Measurements from ENCODE around the gene INO80B.

INO80B gene

GRCh38 chr2:74503506-74504475 is 48.9 kb downstream of the INO80B start:
- DNase-seq, result no peak

DNA sequence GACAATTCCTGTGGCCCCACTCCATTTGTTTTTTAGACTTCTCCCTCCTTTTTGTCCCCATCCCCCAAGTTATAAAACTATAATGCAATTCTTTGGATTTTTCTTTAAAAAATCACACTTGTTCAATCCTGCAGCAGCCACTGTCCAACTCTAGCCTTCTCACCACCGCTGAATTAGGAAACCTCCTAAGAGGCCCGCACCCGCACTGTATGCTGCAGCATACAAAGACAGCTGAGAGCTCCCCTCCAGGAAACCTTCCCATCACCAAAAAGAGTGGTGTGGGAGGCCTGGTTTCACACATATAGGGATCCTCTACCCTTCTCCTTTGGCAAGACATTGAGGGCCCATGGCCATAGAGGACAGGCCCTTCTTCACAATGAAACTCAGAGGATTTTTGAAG is 49.7 kb downstream of the INO80B start:
- DNase-seq, result no peak

- no peak for DNase-seq
Measured at GRCh38 chr2:74505448-74506246, 50.8 kb downstream of the INO80B start.

DNA sequence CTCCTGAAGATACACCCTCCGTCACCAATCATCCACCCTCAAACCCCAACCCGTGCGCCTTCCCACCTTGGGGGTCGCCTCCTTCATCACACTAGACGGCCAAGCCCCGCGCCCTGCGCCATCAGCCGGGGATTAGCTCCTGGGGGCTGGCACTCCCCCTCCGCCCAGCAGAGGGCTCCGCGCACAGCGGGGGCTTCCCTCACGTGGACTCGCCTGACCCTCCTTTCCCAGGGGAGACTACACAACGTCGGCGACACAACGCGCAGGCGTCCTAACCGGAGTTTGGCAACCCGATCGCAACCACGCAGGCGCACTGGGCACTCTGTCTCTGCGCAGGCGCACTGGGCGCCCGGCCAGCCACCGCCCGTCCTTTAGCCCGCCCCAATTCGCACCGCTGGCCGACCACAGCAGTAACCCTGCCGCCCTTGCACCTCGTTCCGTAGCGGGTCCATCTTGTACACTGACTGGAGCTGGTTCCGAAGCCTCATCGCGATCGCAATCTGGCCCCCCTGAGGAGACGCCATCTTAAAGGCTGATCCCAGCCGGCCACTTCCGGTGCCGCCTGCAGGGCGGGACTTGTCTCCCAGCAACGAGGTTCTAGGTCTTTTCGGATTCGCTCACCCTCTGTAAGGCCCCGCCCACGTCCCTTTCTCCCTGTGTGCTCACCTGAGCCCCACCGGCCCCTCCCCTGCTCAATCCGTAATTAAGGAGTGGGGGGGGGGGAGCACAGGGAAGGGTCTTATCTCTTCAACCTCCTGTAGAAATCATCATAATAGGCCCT is 52.4 kb downstream of the INO80B start, which contains the start of gene PCGF1:
PCGF1 (minus strand) TSS at position 551 of the 781 bp plus-strand sequence; CDS start at position 524, 27 bp downstream.
- DNase-seq, result peak; percentile 93 to 99 (median 97)

Data from T-helper 2 cell (primary cell).